Hepatocyte (in vitro differentiated cells): ENCODE data around the gene JRKL. TPM values are rescaled to one million over a fixed set of nuclear protein-coding genes. Genes with fewer than 3 reads are reported as not detected.
A peak's percentile ranks its signal among the peaks of the same experiment; 100 is the strongest.

Experiments
- DNase-seq: peaks from one replicate; pipeline ENCODE4 v3.0.0-alpha.2; 2016; ENCODE audit warnings: low spot score
- H2AFZ ChIP-seq: fragments of 200-600 bp; sonication (generic); 2 replicates; pipeline ENCODE4 v1.6.0; 2016; ENCODE audit warnings: antibody characterized with exemption, mild to moderate bottlenecking
- H3K27ac ChIP-seq: fragments of 200-600 bp; sonication (generic); 2 replicates; pipeline ENCODE4 v1.5.1; 2016; ENCODE audit warnings: mild to moderate bottlenecking
- H3K27me3 ChIP-seq: fragments of 200-600 bp; sonication (generic); 2 replicates; pipeline ENCODE4 v1.6.1; 2016
- H3K36me3 ChIP-seq: fragments of 200-600 bp; sonication (generic); replicated peaks from 2 replicates; pipeline ENCODE4 v1.5.1; 2016; ENCODE audit warnings: low read depth; ENCODE audit not compliant: insufficient read depth
- H3K4me1 ChIP-seq: fragments of 200-600 bp; sonication (generic); 2 replicates; pipeline ENCODE4 v1.5.1; 2016; ENCODE audit warnings: mild to moderate bottlenecking, moderate library complexity; ENCODE audit not compliant: insufficient read depth
- H3K4me2 ChIP-seq: fragments of 200-600 bp; sonication (generic); 2 replicates; pipeline ENCODE4 v1.6.0; 2016
- H3K4me3 ChIP-seq: fragments of 200-600 bp; sonication (generic); 2 replicates; pipeline ENCODE4 v1.5.1; 2016; ENCODE audit warnings: mild to moderate bottlenecking
- H3K79me2 ChIP-seq: fragments of 200-600 bp; sonication (generic); 2 replicates; pipeline ENCODE4 v1.6.0; 2017; ENCODE audit warnings: mild to moderate bottlenecking
- H3K9me2 ChIP-seq: fragments of 200-600 bp; sonication (generic); replicated peaks from 2 replicates; pipeline ENCODE4 v1.6.0; 2017; ENCODE audit warnings: mild to moderate bottlenecking; ENCODE audit not compliant: insufficient read depth
- H3K9me3 ChIP-seq: fragments of 200-600 bp; sonication (generic); 2 replicates; pipeline ENCODE4 v1.5.1; 2016; ENCODE audit warnings: low read depth, mild to moderate bottlenecking
- H4K20me1 ChIP-seq: fragments of 200-600 bp; sonication (generic); 2 replicates; pipeline ENCODE4 v1.6.0; 2016; ENCODE audit warnings: mild to moderate bottlenecking; ENCODE audit not compliant: insufficient read depth, poor library complexity, severe bottlenecking
- CTCF ChIP-seq: fragments of 200-600 bp; sonication (generic); IDR thresholded peaks from 2 replicates; pipeline ENCODE4 v1.5.1; 2016; ENCODE audit warnings: antibody characterized with exemption, mild to moderate bottlenecking; ENCODE audit not compliant: poor library complexity
- EZH2 ChIP-seq: fragments of 200-600 bp; sonication (generic); IDR thresholded peaks from 2 replicates; pipeline ENCODE4 v1.6.1; 2016; ENCODE audit warnings: antibody characterized with exemption, mild to moderate bottlenecking, borderline replicate concordance
- EZH2phosphoT487 ChIP-seq: fragments of 200-600 bp; sonication (generic); IDR thresholded peaks from one replicate; pipeline ENCODE4 v1.6.1; 2018; ENCODE audit warnings: antibody characterized with exemption, mild to moderate bottlenecking, low read depth, moderate library complexity; ENCODE audit not compliant: unreplicated experiment, severe bottlenecking
- WGBS: methylation state at CpG from one replicate; pipeline ENCODE4 v1.1.6; 2016; ENCODE audit warnings: low lambda C conversion rate; ENCODE audit errors: missing lambda C conversion rate; 5-methylcytosine and 5-hydroxymethylcytosine counted together
- polyA plus RNA-seq: library from polyadenylated mRNA; unstranded; fragments of >200 nt; fragmentation: Nextera tagmentation; extraction: Ambion mirVana; gene quantifications from 2 replicates; pipeline ENCODE4 v1.2.1, GENCODE V29; 2016
- total RNA-seq: library from RNA; depleted of rRNA; stranded (reverse); fragments of >200 nt; gene quantifications from 2 replicates; pipeline ENCODE4 v1.2.3, GENCODE V29; 2014

The JRKL gene
- total RNA-seq, result 8.4 and 9.5 TPM in 2 replicates
- polyA plus RNA-seq, result 5.4 and 5.5 TPM in 2 replicates

GRCh38 chr11:96389720-96390487, at the start of gene JRKL, which contains the start of gene CCDC82:
Gene JRKL (plus strand): TSS chr11:96390013. CDS start chr11:96390650, 637 bp downstream.
Gene CCDC82 (minus strand): TSS chr11:96389912. CDS start chr11:96384747, 5,165 bp downstream.
- no peaks in the 10 kb centered on the region for H3K36me3 ChIP-seq
- 1% methylated on average over 39 of the region's 53 CpGs for WGBS
- peak within 1 kb of the TSS; percentile 84 for H3K4me2 ChIP-seq
- peak; percentile 99 for DNase-seq
- H3K27ac ChIP-seq, result peak within 1 kb of the TSS; percentile 94
- H3K4me3 ChIP-seq, result peak within 1 kb of the TSS; percentile 70
- peaks cover 7% of the 10 kb centered on the region for H3K4me1 ChIP-seq
- TF ChIP-seq EZH2phosphoT487 (no peak), CTCF (no peak), EZH2 (no peak)
- no peaks in the 10 kb centered on the region for H3K9me2 ChIP-seq
- peak within 1 kb of the TSS; percentile 77 for H2AFZ ChIP-seq
- no peaks in the 10 kb centered on the region for H3K27me3 ChIP-seq
- H3K79me2 ChIP-seq, result peaks cover 52% of the 10 kb centered on the region
- no peaks in the 10 kb centered on the region for H4K20me1 ChIP-seq
- H3K9me3 ChIP-seq, result no peaks in the 10 kb centered on the region

- 67% methylated on average over 4 of the region's 4 CpGs for WGBS
- DNase-seq, result no peak
- peak overlapping the region; percentile 83 for H3K4me2 ChIP-seq
- H3K9me2 ChIP-seq, result no peaks in the 10 kb centered on the region
- peaks cover 68% of the 10 kb centered on the region for H3K79me2 ChIP-seq
- H3K36me3 ChIP-seq, result no peaks in the 10 kb centered on the region
- TF ChIP-seq EZH2 (no peak), EZH2phosphoT487 (no peak), CTCF (no peak)
- H3K27me3 ChIP-seq, result no peaks in the 10 kb centered on the region
- peak overlapping the region; percentile 92 for H3K27ac ChIP-seq
- no peak overlapping the region for H2AFZ ChIP-seq
- H4K20me1 ChIP-seq, result no peaks in the 10 kb centered on the region
- no peak overlapping the region for H3K4me3 ChIP-seq
- H3K4me1 ChIP-seq, result peaks cover 59% of the 10 kb centered on the region
- no peaks in the 10 kb centered on the region for H3K9me3 ChIP-seq
Observed at GRCh38 chr11:96340555-96340885, 49.3 kb upstream of the JRKL start.

DNA sequence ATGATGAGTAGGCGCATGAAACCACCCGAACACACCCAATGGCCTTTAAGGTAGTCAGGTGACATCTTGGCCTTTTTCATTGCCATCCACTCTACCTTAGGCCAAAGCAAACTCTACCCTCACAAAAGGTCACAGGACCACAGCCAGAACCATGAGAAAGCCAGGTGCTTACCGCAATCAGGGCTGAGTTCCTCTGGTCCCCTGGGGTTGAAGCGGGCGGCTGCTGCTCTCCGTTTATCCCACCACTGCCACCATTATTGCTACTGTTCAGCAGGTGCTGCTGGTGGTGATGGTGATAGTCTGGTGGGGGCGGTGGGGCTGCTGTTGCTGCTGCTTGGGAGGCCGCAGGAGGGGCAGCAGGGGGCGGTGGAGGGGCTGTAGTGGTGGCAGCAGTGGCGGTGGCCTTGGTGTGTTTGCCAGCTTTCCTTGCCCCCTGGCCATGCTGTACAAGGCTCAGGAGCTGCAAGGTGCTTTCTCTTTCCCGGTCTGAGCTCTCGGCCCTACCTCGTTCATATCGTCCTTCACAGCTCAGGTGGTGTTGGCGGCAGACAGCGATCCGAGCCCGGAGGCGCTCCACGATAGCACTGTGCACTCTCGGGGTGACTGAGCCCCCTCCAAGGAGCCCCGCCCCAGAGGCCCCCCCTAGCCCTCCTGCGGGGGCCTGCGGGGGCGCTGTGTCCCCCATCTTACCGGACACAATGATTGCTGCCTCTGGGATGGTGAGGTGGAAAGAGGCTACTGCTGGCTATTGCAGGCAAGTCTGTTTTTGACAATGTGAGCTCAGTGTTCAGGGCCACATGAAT, 48.4 kb upstream of the JRKL start:
- Histone ChIP-seq H3K4me2 (peak overlapping the region; percentile 83), H2AFZ (no peak overlapping the region), H3K4me3 (peak overlapping the region; percentile 87), H3K27me3 (no peaks in the 10 kb centered on the region), H3K27ac (peak overlapping the region; percentile 92), H3K79me2 (peaks cover 59% of the 10 kb centered on the region), H3K4me1 (peaks cover 50% of the 10 kb centered on the region), H3K9me2 (no peaks in the 10 kb centered on the region), H3K9me3 (no peaks in the 10 kb centered on the region), H3K36me3 (no peaks in the 10 kb centered on the region), H4K20me1 (no peaks in the 10 kb centered on the region)
- DNase-seq, result peak; percentile 57
- WGBS, result 55% methylated on average over 12 of the region's 26 CpGs
- TF ChIP-seq EZH2phosphoT487 (no peak), CTCF (peak; percentile 49)
